ENCODE data around the gene LDLRAP1. TPM values are rescaled to one million over a fixed set of nuclear protein-coding genes. Genes with fewer than 3 reads are reported as not detected.
A peak's percentile ranks its signal among the peaks of the same experiment; 100 is the strongest.

LDLRAP1 gene
- total RNA-seq = 10 to 100 TPM in 2 of 4 donors, 1 to 10 TPM in 2; 9.1 to 17.4 (median 10.3) TPM
- 10 to 100 TPM; 25.9 to 35.8 (median 30.0) TPM for polyA plus RNA-seq

DNA sequence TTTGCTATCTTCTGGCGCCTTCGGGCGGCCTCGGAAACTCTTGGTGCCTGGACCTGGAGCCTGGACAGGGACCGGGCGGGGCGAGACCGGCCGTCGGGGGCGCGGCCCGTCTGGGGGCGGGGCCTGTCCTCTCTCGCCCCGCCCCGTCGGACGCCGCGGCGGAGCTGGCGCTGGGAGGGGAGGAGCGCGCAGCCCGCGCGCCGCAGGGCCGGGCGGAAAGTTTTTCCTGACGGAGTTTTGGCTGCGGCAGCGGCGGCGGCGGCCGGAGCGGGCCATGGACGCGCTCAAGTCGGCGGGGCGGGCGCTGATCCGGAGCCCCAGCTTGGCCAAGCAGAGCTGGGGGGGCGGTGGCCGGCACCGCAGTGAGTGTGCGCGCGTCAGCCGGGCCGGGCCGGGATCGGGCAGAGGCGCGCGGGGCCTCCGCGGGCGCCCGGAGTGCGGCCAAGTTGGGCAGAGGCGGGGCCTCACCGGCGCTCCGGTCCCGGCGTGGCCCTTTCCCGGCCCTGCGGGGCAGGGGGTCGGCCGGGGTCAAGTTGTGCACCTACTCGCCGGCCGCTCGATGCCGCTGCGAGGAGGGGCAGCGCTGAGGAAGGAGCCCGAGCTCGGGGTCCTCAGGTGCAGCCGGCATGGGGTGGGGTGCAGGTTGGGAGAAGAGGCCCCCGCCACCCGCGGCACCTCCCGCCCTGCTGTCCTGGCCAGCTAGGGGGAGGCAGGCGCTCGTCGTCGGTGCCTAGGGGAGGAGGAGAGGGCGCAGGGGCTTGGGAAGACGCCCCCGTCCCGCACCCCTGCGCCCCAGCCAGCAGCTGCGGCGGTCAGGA lies at the start of gene LDLRAP1:
LDLRAP1 (plus strand) TSS at position 182 of the 818 bp plus-strand sequence; CDS start at position 275, 93 bp downstream.
- WGBS, 2 donors = 1% methylated on average over 99 of the region's 99 CpGs
- peaks cover 0 to 25% (median 20%) of the 10 kb centered on the region in 4 donors for H3K4me1 ChIP-seq
- intact Hi-C loops (cut with DNase I) = loop anchor here (2.0 kb wide), 1 partner anchor 23 kb away; no protein-coding TSS in a partner anchor
- no peaks in the 10 kb centered on the region for H3K9me3 ChIP-seq
- no peak for TF ChIP-seq CTCF (IDR thresholded peaks at IDR 0.05)
- TF ChIP-seq POLR2AphosphoS5 (IDR thresholded peaks at IDR 0.05) = peak; percentile 66 to 89 (median 84)
- no peak for TF ChIP-seq POLR2A (IDR thresholded peaks at IDR 0.05)
- no peak for TF ChIP-seq EP300 (IDR thresholded peaks at IDR 0.05)
- H3K27ac ChIP-seq = peak within 1 kb of the TSS; percentile 84 to 92 (median 88)
- peak; percentile 88 for DNase-seq
- no peaks in the 10 kb centered on the region for H3K36me3 ChIP-seq
- peak within 1 kb of the TSS; percentile 77 to 95 (median 82) for H3K4me3 ChIP-seq
- no peaks in the 10 kb centered on the region for H3K27me3 ChIP-seq

GRCh38 chr1:25494952-25495351 lies 48.5 kb upstream of the LDLRAP1 start:
- no peaks in the 10 kb centered on the region for H3K4me1 ChIP-seq
- DNase-seq = no peak
- no peaks in the 10 kb centered on the region for H3K9me3 ChIP-seq
- no peaks in the 10 kb centered on the region for H3K27me3 ChIP-seq
- intact Hi-C loops (cut with DNase I) = no loop called here
- no peak for TF ChIP-seq CTCF (IDR thresholded peaks at IDR 0.05)
- TF ChIP-seq POLR2A (IDR thresholded peaks at IDR 0.05) = no peak
- TF ChIP-seq POLR2AphosphoS5 (IDR thresholded peaks at IDR 0.05) = no peak
- TF ChIP-seq EP300 (IDR thresholded peaks at IDR 0.05) = no peak
- peaks cover 10 to 95% (median 25%) of the 10 kb centered on the region in 4 donors for H3K36me3 ChIP-seq
- peak overlapping the region in 1 of 4 donors; percentile 6 for H3K27ac ChIP-seq
- H3K4me3 ChIP-seq = no peak overlapping the region
- WGBS, 2 donors = 87 to 91% methylated on average over 3 of the region's 3 CpGs

DNA sequence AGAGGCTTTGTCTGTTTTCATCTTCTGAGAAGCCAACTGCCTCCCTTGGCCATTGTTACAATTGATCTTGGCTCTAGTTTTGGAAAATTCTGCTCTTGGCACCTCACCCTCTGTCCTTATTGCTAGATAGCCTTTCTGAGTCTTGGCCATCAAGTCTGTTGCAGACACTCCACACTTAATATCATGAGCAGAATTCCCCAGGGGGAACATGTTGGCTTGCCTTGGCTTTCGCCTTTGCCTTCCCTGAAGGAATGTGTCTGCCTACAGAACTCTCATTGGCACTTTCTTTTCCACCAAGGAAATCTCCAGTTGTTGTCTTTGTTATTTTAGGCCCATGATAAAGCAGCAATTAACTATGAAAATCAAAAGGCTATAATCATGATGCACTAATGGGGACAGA lies 42.7 kb upstream of the LDLRAP1 start:
- WGBS, 2 donors = 85 to 87% methylated on average over 1 of the region's 1 CpG
- Histone ChIP-seq H3K27me3 (no peaks in the 10 kb centered on the region), H3K9me3 (no peaks in the 10 kb centered on the region), H3K36me3 (peaks cover 0 to 41% (median 8%) of the 10 kb centered on the region in 4 donors), H3K4me1 (peaks cover 0 to 16% (median 11%) of the 10 kb centered on the region in 4 donors), H3K27ac (no peak overlapping the region), H3K4me3 (no peak overlapping the region)
- no peak for TF ChIP-seq POLR2AphosphoS5 (IDR thresholded peaks at IDR 0.05)
- no peak for TF ChIP-seq POLR2A (IDR thresholded peaks at IDR 0.05)
- TF ChIP-seq CTCF (IDR thresholded peaks at IDR 0.05) = no peak
- no peak for TF ChIP-seq EP300 (IDR thresholded peaks at IDR 0.05)
- no peak for DNase-seq
- intact Hi-C loops (cut with DNase I) = no loop called here

DNA sequence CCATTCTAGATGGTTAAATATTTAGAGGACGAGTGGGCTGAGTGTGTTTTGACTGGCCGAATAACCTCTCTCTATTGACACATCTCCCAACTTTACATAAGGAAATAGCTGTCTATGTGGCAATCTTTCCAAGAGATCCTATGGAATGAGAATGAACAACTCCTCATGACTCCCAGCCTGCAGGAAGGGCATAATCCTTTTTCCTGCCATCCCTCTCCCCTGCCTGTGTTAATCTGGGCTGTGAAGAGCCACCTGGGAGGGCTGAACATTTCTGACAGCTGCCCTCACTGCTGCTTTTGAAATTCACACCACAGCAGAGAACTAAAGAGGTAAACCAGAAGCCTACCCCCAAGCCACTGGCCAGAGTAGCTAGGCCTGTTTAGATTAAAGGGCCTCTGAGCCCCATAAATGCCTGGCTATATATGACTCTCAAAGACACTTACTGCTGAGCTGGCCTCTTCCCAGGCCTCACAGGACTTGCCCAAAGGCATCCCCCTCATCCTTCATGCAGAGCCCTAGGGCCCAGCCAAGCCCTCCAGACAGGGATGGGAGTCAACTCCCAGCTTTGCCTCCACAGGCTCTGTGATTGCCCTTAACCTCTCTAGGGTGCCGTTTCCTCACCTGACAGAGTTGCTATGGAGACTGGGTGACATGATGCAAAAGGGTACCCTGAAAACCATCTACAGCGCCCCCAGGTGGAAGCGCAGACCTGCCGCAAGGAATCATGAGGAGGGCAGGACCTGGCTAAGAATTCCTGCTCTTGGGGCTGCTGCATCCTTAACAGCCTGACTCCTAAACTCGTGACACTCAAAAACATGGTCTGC lies 42.0 kb upstream of the LDLRAP1 start:
- TF ChIP-seq POLR2A (IDR thresholded peaks at IDR 0.05) (no peak), CTCF (IDR thresholded peaks at IDR 0.05) (no peak), POLR2AphosphoS5 (IDR thresholded peaks at IDR 0.05) (no peak), EP300 (IDR thresholded peaks at IDR 0.05) (no peak)
- Histone ChIP-seq H3K36me3 (peaks cover 0 to 34% (median 6%) of the 10 kb centered on the region in 4 donors), H3K9me3 (no peaks in the 10 kb centered on the region), H3K4me3 (no peak overlapping the region), H3K27ac (no peak overlapping the region), H3K27me3 (peaks cover 0 to 5% (median 0%) of the 10 kb centered on the region in 3 donors), H3K4me1 (peaks cover 0 to 16% (median 11%) of the 10 kb centered on the region in 4 donors)
- intact Hi-C loops (cut with DNase I) = no loop called here
- 47 to 72% methylated on average over 7 of the region's 7 CpGs for WGBS, 2 donors
- DNase-seq = peak; percentile 46

Data from sigmoid colon (tissue), 7 donors.